22Rv1 (cell line): ENCODE measurements around the gene RAD51B.

ENCODE experiments used
- H3K27ac ChIP-seq: fragments of 450-650 bp; 2 replicates; pipeline ENCODE4 v1.5.1; 2017
- CTCF ChIP-seq: fragments of 450-650 bp; IDR thresholded peaks from 2 replicates; pipeline ENCODE4 v1.5.1; 2017; ENCODE audit warnings: mild to moderate bottlenecking
- ZFX ChIP-seq: fragments of 450-650 bp; IDR thresholded peaks from 2 replicates; pipeline ENCODE4 v1.6.1; 2017; ENCODE audit warnings: antibody characterized with exemption, borderline replicate concordance

Gene RAD51B

GRCh38 chr14:67881225-67881624 is 61.6 kb downstream of the RAD51B start:
- TF ChIP-seq CTCF, result no peak
- TF ChIP-seq ZFX, result no peak
- no peak overlapping the region for H3K27ac ChIP-seq

- H3K27ac ChIP-seq, result no peak overlapping the region
Observed at GRCh38 chr14:67882986-67883555, 63.5 kb downstream of the RAD51B start.

GRCh38 chr14:67883717-67884116 is 64.1 kb downstream of the RAD51B start:
- no peak overlapping the region for H3K27ac ChIP-seq
- TF ChIP-seq CTCF, result peak; percentile 53
- TF ChIP-seq ZFX, result no peak

More at GRCh38 chr14:67882986-67883555, 63.5 kb downstream of the RAD51B start:
- TF ChIP-seq CTCF, result no peak
- no peak for TF ChIP-seq ZFX

- TF ChIP-seq ZFX (no peak), CTCF (no peak)
- H3K27ac ChIP-seq, result no peak overlapping the region
Observed at GRCh38 chr14:67886191-67886590, 66.6 kb downstream of the RAD51B start.

- TF ChIP-seq CTCF, result no peak
- TF ChIP-seq ZFX, result no peak
- H3K27ac ChIP-seq, result no peak overlapping the region
Observed at GRCh38 chr14:67887478-67887877, 67.9 kb downstream of the RAD51B start.

- TF ChIP-seq ZFX, result no peak
- no peak for TF ChIP-seq CTCF
- no peak overlapping the region for H3K27ac ChIP-seq
Observed at GRCh38 chr14:67889455-67889854, 69.9 kb downstream of the RAD51B start.

- TF ChIP-seq ZFX (no peak), CTCF (no peak)
- H3K27ac ChIP-seq, result no peak overlapping the region
Observed at GRCh38 chr14:67892466-67893100, 73.0 kb downstream of the RAD51B start.
